Thyroid gland (tissue), 4 donors: ENCODE data around the gene FERMT3. TPM values are rescaled to one million over a fixed set of nuclear protein-coding genes. Genes with fewer than 3 reads are reported as not detected.

Experiments used
- DNase-seq, 2 donors: peaks; one replicate each; pipeline ENCODE4 v3.0.0-alpha.2; 2019
- H3K27ac ChIP-seq, 3 donors: fragments of 200-600 bp; sonication (generic); 1 replicate in 2 of 3; 2 replicates in 1 of 3; pipeline ENCODE4 v1.5.1; 2016 to 2019; ENCODE audit warnings: mild to moderate bottlenecking in 1 of 3, moderate library complexity in 1 of 3
- H3K27me3 ChIP-seq: fragments of 200-600 bp; sonication (generic); one replicate; pipeline ENCODE4 v1.5.1; 2019
- H3K36me3 ChIP-seq, 2 donors: fragments of 200-600 bp; sonication (generic); one replicate each; pipeline ENCODE4 v1.5.1; 2016 to 2019
- H3K4me1 ChIP-seq, 2 donors: fragments of 200-600 bp; sonication (generic); one replicate each; pipeline ENCODE4 v1.5.1; 2017 to 2019
- H3K4me3 ChIP-seq, 3 donors: fragments of 200-600 bp; sonication (generic); replicated peaks in 1 of 3; 1 replicate in 2 of 3; 2 replicates in 1 of 3; pipeline ENCODE4 v1.5.1; 2016; ENCODE audit warnings: mild to moderate bottlenecking in 1 of 3
- H3K9me3 ChIP-seq: fragments of 200-600 bp; sonication (generic); one replicate; pipeline ENCODE4 v1.5.1; 2017
- POLR2A ChIP-seq, 2 donors: fragments of 450-650 bp; IDR thresholded peaks; one replicate each; pipeline ENCODE4 v1.6.1; 2017; ENCODE audit warnings: antibody characterized with exemption in 2 of 2, mild to moderate bottlenecking in 2 of 2, moderate library complexity in 1 of 2
- WGBS, 2 donors: methylation state at CpG; one replicate each; pipeline ENCODE4 v1.1.5; 2017; 5-methylcytosine and 5-hydroxymethylcytosine counted together
- intact Hi-C: fragments of 100-400 bp; cut with DNase I; formaldehyde crosslinking; loops from one replicate; pipeline ENCODE4 v1.15.1; 2023
- total RNA-seq, 4 donors: library from RNA; depleted of rRNA; stranded (reverse); fragments of >200 nt; gene quantifications; one replicate each; pipeline ENCODE4 v1.2.3, GENCODE V29; 2016
- TF ChIP-seq, protein P1 (sequence below), 6 experiments: fragments of 200-600 bp in 3 of 6; fragments of 450-650 bp in 3 of 6; sonication (generic) in 3 of 6; IDR thresholded peaks; one replicate each; pipeline ENCODE4 v1.5.1; 2016 to 2019; ENCODE audit warnings: antibody characterized with exemption in 6 of 6, mild to moderate bottlenecking in 2 of 6, inconsistent platforms in 1 of 6, moderate library complexity in 1 of 6

The FERMT3 gene
- total RNA-seq, 4 donors from 2014 or later: 7.6 to 13.9 (median 10.8) TPM

- 36 to 37% methylated on average over 15 to 17 of the region's 17 CpGs for WGBS, 2 donors
- peak; percentile 94 for DNase-seq
- Histone ChIP-seq H3K27ac (peak overlapping the region; percentile 17 to 87 (median 63)), H3K27me3 (no peaks in the 10 kb centered on the region), H3K36me3 (no peaks in the 10 kb centered on the region), H3K4me3 (no peak overlapping the region), H3K4me1 (peaks cover 35 to 43% of the 10 kb centered on the region in 2 donors), H3K9me3 (no peaks in the 10 kb centered on the region)
- intact Hi-C loops: no loop called here
- TF ChIP-seq, protein P1, sequence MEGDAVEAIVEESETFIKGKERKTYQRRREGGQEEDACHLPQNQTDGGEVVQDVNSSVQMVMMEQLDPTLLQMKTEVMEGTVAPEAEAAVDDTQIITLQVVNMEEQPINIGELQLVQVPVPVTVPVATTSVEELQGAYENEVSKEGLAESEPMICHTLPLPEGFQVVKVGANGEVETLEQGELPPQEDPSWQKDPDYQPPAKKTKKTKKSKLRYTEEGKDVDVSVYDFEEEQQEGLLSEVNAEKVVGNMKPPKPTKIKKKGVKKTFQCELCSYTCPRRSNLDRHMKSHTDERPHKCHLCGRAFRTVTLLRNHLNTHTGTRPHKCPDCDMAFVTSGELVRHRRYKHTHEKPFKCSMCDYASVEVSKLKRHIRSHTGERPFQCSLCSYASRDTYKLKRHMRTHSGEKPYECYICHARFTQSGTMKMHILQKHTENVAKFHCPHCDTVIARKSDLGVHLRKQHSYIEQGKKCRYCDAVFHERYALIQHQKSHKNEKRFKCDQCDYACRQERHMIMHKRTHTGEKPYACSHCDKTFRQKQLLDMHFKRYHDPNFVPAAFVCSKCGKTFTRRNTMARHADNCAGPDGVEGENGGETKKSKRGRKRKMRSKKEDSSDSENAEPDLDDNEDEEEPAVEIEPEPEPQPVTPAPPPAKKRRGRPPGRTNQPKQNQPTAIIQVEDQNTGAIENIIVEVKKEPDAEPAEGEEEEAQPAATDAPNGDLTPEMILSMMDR (IDR thresholded peaks at IDR 0.05): no peak
- peak in 1 of 2 donors; percentile 88 for TF ChIP-seq POLR2A (IDR thresholded peaks at IDR 0.05)
Observed at GRCh38 chr11:64181506-64182411, 24.8 kb upstream of the FERMT3 start.

DNA sequence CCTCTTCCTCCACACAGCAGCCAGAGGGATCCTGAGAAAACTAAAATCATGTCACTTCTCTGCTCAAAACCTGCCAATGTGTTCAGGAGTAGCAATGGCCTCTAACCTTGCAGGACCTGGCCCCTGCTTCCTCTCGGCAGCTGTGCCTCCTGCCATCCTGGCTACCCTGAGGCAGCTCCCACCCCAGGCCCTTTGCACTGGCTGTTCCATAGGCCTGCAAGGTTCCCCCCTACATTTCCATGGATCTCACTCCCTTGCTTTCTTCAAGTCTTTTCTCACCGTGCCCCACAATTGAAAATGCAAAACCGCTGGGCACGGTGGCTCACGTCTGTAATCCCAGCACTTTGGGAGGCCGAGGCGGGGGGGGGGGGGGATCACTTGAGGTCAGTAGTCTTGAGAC is 22.6 kb upstream of the FERMT3 start:
- Histone ChIP-seq H3K27me3 (no peaks in the 10 kb centered on the region), H3K4me3 (no peak overlapping the region), H3K27ac (peak overlapping the region in 2 of 3 donors; percentile 98 to 99), H3K9me3 (no peaks in the 10 kb centered on the region), H3K4me1 (peaks cover 35 to 49% of the 10 kb centered on the region in 2 donors), H3K36me3 (no peaks in the 10 kb centered on the region)
- WGBS, 2 donors: 86 to 92% methylated on average over 7 of the region's 7 CpGs
- no peak for DNase-seq
- TF ChIP-seq POLR2A (IDR thresholded peaks at IDR 0.05): no peak
- TF ChIP-seq, protein P1 (IDR thresholded peaks at IDR 0.05): no peak
- intact Hi-C loops: no loop called here

DNA sequence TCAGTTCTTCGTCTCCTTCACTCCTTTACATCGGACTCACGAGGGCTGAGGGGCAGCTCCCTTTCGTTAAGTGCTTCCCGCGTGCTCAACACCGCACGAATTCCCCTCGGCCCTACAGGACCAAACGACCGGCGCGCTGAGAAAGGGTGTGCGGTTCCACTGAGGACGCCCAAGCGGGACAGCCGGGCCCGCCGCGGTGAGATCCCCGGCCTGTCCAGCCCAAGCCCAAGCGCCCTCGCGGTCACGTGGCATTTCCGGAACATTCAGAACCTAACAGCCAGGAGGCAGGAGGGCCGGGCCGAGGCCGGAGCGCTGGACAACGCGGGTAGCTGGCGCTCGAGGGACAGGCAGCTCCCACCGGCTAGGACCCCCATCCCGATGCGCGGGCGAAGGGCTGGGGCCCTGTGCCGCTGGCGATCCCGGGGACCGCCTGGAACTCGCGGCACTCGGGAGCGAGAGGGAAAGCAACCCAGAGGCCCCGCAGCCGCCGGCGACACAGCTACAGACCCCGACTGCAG is 21.3 kb upstream of the FERMT3 start:
- Histone ChIP-seq H3K9me3 (no peaks in the 10 kb centered on the region), H3K27me3 (no peaks in the 10 kb centered on the region), H3K4me3 (peak overlapping the region; percentile 17 to 55 (median 53)), H3K36me3 (no peaks in the 10 kb centered on the region), H3K4me1 (peaks cover 40 to 61% of the 10 kb centered on the region in 2 donors), H3K27ac (peak overlapping the region; percentile 60 to 99 (median 98))
- intact Hi-C loops: no loop called here
- WGBS, 2 donors: 0 to 2% methylated on average over 17 to 24 of the region's 52 CpGs
- peak; percentile 91 to 93 for DNase-seq
- TF ChIP-seq, protein P1 (IDR thresholded peaks at IDR 0.05): peak in 4 of 6 experiments; percentile 41 to 68 (median 54)
- TF ChIP-seq POLR2A (IDR thresholded peaks at IDR 0.05): peak; percentile 96 to 100

- peak within 1 kb of the TSS; percentile 17 to 55 (median 53) for H3K4me3 ChIP-seq
- peak; percentile 99 for DNase-seq
- no peaks in the 10 kb centered on the region for H3K36me3 ChIP-seq
- WGBS, 2 donors: 1% methylated on average over 25 to 32 of the region's 74 CpGs
- TF ChIP-seq POLR2A (IDR thresholded peaks at IDR 0.05): no peak
- TF ChIP-seq, protein P1 (IDR thresholded peaks at IDR 0.05): peak in 1 of 6 experiments; percentile 28
- H3K27me3 ChIP-seq: no peaks in the 10 kb centered on the region
- H3K9me3 ChIP-seq: no peaks in the 10 kb centered on the region
- intact Hi-C loops: no loop called here
- peak within 1 kb of the TSS; percentile 60 to 99 (median 98) for H3K27ac ChIP-seq
- peaks cover 40 to 59% of the 10 kb centered on the region in 2 donors for H3K4me1 ChIP-seq
Observed at GRCh38 chr11:64185693-64186491, 20.6 kb upstream of the FERMT3 start, which contains the start of gene STIP1. Gene STIP1 (plus strand): TSS chr11:64186171. CDS start chr11:64186262, 91 bp downstream.
